ENCODE data around the gene TANGO6.

- TF ChIP-seq CTCF (IDR thresholded peaks at IDR 0.05), result no peak
- TF ChIP-seq ZNF302 (CRISPR knock-in tag; IDR thresholded peaks at IDR 0.05), result no peak
- no peak for TF ChIP-seq BHLHE40 (IDR thresholded peaks at IDR 0.05; ENCODE audit: low read depth, low read length)
- no peak for TF ChIP-seq USF2 (IDR thresholded peaks at IDR 0.05)
- no peak for TF ChIP-seq RCOR1 (IDR thresholded peaks at IDR 0.05; ENCODE audit: low read depth, low read length)
- no peak for TF ChIP-seq KDM1A (IDR thresholded peaks at IDR 0.05; ENCODE audit: low read depth)
- TF ChIP-seq RFX5 (IDR thresholded peaks at IDR 0.05), result no peak
- no peak for TF ChIP-seq CHD2 (IDR thresholded peaks at IDR 0.05; ENCODE audit: low read length, partially characterized antibody)
- no peak for TF ChIP-seq EP300 (IDR thresholded peaks at IDR 0.05)
- no peak for TF ChIP-seq CHD4 (IDR thresholded peaks at IDR 0.05; ENCODE audit: borderline replicate concordance)
These were observed 160.2 kb downstream of the TANGO6 start for GRCh38 chr16:69003500-69003899.
